GM23338 (cell line): ENCODE measurements around the gene SNX21. TPM values are rescaled to one million over a fixed set of nuclear protein-coding genes. Genes with fewer than 3 reads are reported as not detected.
"Not testable (repeated sequence)": the region's sequence is repeated elsewhere in the genome, so short reads cannot be mapped to it uniquely, and the experiment has no call there.

Experiments
- ATAC-seq: fragments of 200-7000 bp; cut with Tn5 transposase; 3 replicates; pipeline ENCODE4 v1.9.1; 2020
- DNase-seq: peaks from one replicate; pipeline ENCODE4 v3.0.0-alpha.2; 2015; ENCODE audit warnings: low spot score
- H2AFZ ChIP-seq: fragments of 200-600 bp; sonication (generic); 2 replicates; pipeline ENCODE4 v1.8.0; 2016; ENCODE audit warnings: antibody characterized with exemption, mild to moderate bottlenecking, moderate library complexity
- H3F3A ChIP-seq: fragments of 200-600 bp; sonication (generic); replicated peaks from 2 replicates; pipeline ENCODE4 v1.8.0; 2017; ENCODE audit warnings: antibody characterized with exemption, mixed run types, low read depth
- H3K27ac ChIP-seq: fragments of 200-600 bp; sonication (generic); 2 replicates; pipeline ENCODE4 v1.6.1; 2016; ENCODE audit warnings: low read depth
- H3K27me3 ChIP-seq: fragments of 200-600 bp; sonication (generic); 2 replicates; pipeline ENCODE4 v1.8.0; 2016; ENCODE audit warnings: mild to moderate bottlenecking, mixed run types, moderate library complexity; ENCODE audit not compliant: insufficient read depth
- H3K36me3 ChIP-seq: fragments of 200-600 bp; sonication (generic); 2 replicates; pipeline ENCODE4 v1.8.0; 2016; ENCODE audit warnings: mild to moderate bottlenecking; ENCODE audit not compliant: insufficient read depth
- H3K4me1 ChIP-seq: fragments of 200-600 bp; sonication (generic); 2 replicates; pipeline ENCODE4 v1.8.0; 2016; ENCODE audit warnings: mild to moderate bottlenecking, moderate library complexity; ENCODE audit not compliant: insufficient read depth
- H3K4me2 ChIP-seq: fragments of 200-600 bp; sonication (generic); 2 replicates; pipeline ENCODE4 v1.7.1; 2017; ENCODE audit warnings: mixed run types
- H3K4me3 ChIP-seq: fragments of 200-600 bp; sonication (generic); 2 replicates; pipeline ENCODE4 v1.6.1; 2016; ENCODE audit warnings: mixed run types
- H3K79me2 ChIP-seq: fragments of 200-600 bp; sonication (generic); replicated peaks from 2 replicates; pipeline ENCODE4 v1.8.0; 2017; ENCODE audit warnings: mild to moderate bottlenecking; ENCODE audit not compliant: insufficient read depth
- H3K9me2 ChIP-seq: fragments of 200-600 bp; sonication (generic); 2 replicates; pipeline ENCODE4 v1.8.0; 2017; ENCODE audit not compliant: insufficient read depth
- H4K20me1 ChIP-seq: fragments of 200-600 bp; sonication (generic); replicated peaks from 2 replicates; pipeline ENCODE4 v1.8.0; 2017; ENCODE audit warnings: mild to moderate bottlenecking; ENCODE audit not compliant: insufficient read depth
- H3K27ac Mint-ChIP-seq: 2 replicates; pipeline ENCODE4 v1.8.0; 2020; ENCODE audit warnings: inconsistent platforms, mild to moderate bottlenecking, moderate library complexity, mixed read lengths
- H3K27me3 Mint-ChIP-seq: 3 replicates; pipeline ENCODE4 v1.8.0; 2022; ENCODE audit warnings: low read depth, mild to moderate bottlenecking, moderate library complexity, mixed read lengths, inconsistent platforms; ENCODE audit not compliant: insufficient read depth, poor library complexity
- H3K36me3 Mint-ChIP-seq: 3 replicates; pipeline ENCODE4 v1.8.0; 2021; ENCODE audit warnings: low read depth, mild to moderate bottlenecking, inconsistent platforms, moderate library complexity, mixed read lengths
- H3K4me1 Mint-ChIP-seq: 3 replicates; pipeline ENCODE4 v1.8.0; 2020; ENCODE audit warnings: mild to moderate bottlenecking, inconsistent platforms, mixed read lengths
- H3K4me3 Mint-ChIP-seq: 3 replicates; pipeline ENCODE4 v1.8.0; 2021; ENCODE audit warnings: moderate library complexity, mild to moderate bottlenecking, inconsistent platforms, mixed read lengths
- H3K9me3 Mint-ChIP-seq: 3 replicates; pipeline ENCODE4 v1.8.0; 2020; ENCODE audit warnings: moderate library complexity, mild to moderate bottlenecking, inconsistent platforms, mixed read lengths
- ETS1 ChIP-seq: IDR thresholded peaks from 2 replicates; pipeline ENCODE4 v1.6.1; 2016; ENCODE audit warnings: antibody characterized with exemption
- EZH2phosphoT487 ChIP-seq: fragments of 200-600 bp; sonication (generic); IDR thresholded peaks from one replicate; pipeline ENCODE4 v1.8.1; 2018; ENCODE audit warnings: antibody characterized with exemption; ENCODE audit not compliant: unreplicated experiment
- JUNB ChIP-seq: IDR thresholded peaks from one replicate; pipeline ENCODE4 v1.6.1; 2016; ENCODE audit warnings: antibody characterized with exemption; ENCODE audit not compliant: unreplicated experiment
- STAT1 ChIP-seq: IDR thresholded peaks from one replicate; pipeline ENCODE4 v1.6.1; 2016; ENCODE audit warnings: antibody characterized with exemption; ENCODE audit not compliant: unreplicated experiment
- ZNF114 ChIP-seq: fragments of 250-450 bp; sonication (Bioruptor Pico); IDR thresholded peaks from 2 replicates; pipeline ENCODE4 v1.5.0; 2020; ENCODE audit warnings: mild to moderate bottlenecking, moderate library complexity
- ZNF331 ChIP-seq: fragments of 250-450 bp; sonication (Bioruptor Pico); IDR thresholded peaks from 2 replicates; pipeline ENCODE4 v1.5.0; 2020; ENCODE audit warnings: low read depth, mild to moderate bottlenecking, moderate library complexity
- polyA plus RNA-seq: library from polyadenylated mRNA; unstranded; fragments of >200 nt; fragmentation: Nextera tagmentation; extraction: Ambion mirVana; gene quantifications from 2 replicates; pipeline ENCODE4 v1.2.1, GENCODE V29; 2016
- total RNA-seq: library from RNA; depleted of rRNA; stranded (reverse); fragments of >200 nt; shearing (Covaris generic); gene quantifications from 2 replicates; pipeline ENCODE4 v1.2.3, GENCODE V29; 2014
- TF ChIP-seq, protein P1 (sequence below): fragments of 250-450 bp; sonication (Bioruptor Pico); IDR thresholded peaks from 2 replicates; pipeline ENCODE4 v1.5.0; 2020; ENCODE audit warnings: mild to moderate bottlenecking, moderate library complexity

Gene SNX21
- total and polyA plus RNA-seq, 2 experiments from 2014 or later = 13.3 to 31.5 TPM

DNA sequence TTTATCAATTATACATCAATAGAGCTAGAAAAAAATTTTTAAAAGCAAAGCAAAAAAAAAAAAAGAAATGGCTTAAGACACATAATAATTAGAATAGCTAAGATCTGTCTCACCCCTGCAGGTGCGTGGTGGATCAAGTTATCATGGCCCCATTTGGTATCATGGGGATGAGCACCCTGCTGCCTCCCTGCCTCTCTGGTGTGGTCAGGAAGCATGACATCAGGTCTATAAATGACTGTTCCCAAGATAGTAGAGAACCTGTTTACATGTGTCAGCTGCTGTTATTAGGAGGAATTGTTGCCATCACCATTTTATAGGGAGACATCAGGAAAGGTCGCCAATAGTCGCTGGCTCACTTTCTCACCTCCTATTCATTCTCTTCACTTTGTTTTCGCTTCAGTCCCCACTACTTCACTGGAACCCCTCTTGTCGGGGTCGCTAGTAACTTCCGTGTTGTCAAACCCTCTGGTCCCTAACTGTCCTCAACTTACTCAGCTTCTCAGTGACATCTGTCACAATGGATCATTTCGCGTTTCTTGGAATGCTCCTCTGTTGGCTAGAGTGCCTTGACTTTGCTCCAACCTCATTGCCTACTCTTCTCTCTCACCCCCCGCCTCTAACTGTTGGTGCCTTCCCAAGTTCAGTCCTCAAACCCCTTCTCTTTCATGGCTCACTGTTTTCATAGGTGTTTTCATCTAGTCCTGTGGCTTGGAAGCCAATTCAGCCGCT, 37.1 kb upstream of the SNX21 start:
- H3K36me3 Mint-ChIP-seq = peaks cover 43% of the 10 kb centered on the region
- TF ChIP-seq JUNB (no peak), EZH2phosphoT487 (no peak), ZNF331 (CRISPR knock-in tag) (no peak), ETS1 (no peak), STAT1 (no peak), ZNF114 (CRISPR knock-in tag) (no peak)
- TF ChIP-seq, protein P1, sequence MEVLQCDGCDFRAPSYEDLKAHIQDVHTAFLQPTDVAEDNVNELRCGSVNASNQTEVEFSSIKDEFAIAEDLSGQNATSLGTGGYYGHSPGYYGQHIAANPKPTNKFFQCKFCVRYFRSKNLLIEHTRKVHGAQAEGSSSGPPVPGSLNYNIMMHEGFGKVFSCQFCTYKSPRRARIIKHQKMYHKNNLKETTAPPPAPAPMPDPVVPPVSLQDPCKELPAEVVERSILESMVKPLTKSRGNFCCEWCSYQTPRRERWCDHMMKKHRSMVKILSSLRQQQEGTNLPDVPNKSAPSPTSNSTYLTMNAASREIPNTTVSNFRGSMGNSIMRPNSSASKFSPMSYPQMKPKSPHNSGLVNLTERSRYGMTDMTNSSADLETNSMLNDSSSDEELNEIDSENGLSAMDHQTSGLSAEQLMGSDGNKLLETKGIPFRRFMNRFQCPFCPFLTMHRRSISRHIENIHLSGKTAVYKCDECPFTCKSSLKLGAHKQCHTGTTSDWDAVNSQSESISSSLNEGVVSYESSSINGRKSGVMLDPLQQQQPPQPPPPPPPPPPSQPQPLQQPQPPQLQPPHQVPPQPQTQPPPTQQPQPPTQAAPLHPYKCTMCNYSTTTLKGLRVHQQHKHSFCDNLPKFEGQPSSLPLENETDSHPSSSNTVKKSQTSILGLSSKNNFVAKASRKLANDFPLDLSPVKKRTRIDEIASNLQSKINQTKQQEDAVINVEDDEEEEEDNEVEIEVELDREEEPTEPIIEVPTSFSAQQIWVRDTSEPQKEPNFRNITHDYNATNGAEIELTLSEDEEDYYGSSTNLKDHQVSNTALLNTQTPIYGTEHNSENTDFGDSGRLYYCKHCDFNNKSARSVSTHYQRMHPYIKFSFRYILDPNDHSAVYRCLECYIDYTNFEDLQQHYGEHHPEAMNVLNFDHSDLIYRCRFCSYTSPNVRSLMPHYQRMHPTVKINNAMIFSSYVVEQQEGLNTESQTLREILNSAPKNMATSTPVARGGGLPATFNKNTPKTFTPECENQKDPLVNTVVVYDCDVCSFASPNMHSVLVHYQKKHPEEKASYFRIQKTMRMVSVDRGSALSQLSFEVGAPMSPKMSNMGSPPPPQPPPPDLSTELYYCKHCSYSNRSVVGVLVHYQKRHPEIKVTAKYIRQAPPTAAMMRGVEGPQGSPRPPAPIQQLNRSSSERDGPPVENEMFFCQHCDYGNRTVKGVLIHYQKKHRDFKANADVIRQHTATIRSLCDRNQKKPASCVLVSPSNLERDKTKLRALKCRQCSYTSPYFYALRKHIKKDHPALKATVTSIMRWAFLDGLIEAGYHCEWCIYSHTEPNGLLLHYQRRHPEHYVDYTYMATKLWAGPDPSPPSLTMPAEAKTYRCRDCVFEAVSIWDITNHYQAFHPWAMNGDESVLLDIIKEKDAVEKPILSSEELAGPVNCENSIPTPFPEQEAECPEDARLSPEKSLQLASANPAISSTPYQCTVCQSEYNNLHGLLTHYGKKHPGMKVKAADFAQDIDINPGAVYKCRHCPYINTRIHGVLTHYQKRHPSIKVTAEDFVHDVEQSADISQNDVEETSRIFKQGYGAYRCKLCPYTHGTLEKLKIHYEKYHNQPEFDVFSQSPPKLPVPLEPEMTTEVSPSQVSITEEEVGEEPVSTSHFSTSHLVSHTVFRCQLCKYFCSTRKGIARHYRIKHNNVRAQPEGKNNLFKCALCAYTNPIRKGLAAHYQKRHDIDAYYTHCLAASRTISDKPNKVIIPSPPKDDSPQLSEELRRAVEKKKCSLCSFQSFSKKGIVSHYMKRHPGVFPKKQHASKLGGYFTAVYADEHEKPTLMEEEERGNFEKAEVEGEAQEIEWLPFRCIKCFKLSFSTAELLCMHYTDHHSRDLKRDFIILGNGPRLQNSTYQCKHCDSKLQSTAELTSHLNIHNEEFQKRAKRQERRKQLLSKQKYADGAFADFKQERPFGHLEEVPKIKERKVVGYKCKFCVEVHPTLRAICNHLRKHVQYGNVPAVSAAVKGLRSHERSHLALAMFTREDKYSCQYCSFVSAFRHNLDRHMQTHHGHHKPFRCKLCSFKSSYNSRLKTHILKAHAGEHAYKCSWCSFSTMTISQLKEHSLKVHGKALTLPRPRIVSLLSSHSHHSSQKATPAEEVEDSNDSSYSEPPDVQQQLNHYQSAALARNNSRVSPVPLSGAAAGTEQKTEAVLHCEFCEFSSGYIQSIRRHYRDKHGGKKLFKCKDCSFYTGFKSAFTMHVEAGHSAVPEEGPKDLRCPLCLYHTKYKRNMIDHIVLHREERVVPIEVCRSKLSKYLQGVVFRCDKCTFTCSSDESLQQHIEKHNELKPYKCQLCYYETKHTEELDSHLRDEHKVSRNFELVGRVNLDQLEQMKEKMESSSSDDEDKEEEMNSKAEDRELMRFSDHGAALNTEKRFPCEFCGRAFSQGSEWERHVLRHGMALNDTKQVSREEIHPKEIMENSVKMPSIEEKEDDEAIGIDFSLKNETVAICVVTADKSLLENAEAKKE (CRISPR knock-in tag) = no peak
- H3K27me3 ChIP-seq = no peaks in the 10 kb centered on the region
- H3K4me3 ChIP-seq = no peak overlapping the region
- H2AFZ ChIP-seq = no peak overlapping the region
- H3K36me3 ChIP-seq = peaks cover 18% of the 10 kb centered on the region
- DNase-seq = no peak
- no peaks in the 10 kb centered on the region; the same call in 1 of the 2 replicates for H4K20me1 ChIP-seq
- H3K4me3 Mint-ChIP-seq = no peak overlapping the region
- 0 out of 2 replicates have a peak, but pooled peaks cover 12% of the 10 kb centered on the region for H3K79me2 ChIP-seq
- H3K4me2 ChIP-seq = no peak overlapping the region
- no peaks in the 10 kb centered on the region for H3K9me2 ChIP-seq
- no peaks in the 10 kb centered on the region for H3K9me3 Mint-ChIP-seq
- H3K27ac ChIP-seq = no peak overlapping the region
- peaks cover 7% of the 10 kb centered on the region for H3F3A ChIP-seq
- peaks cover 5% of the 10 kb centered on the region for H3K27me3 Mint-ChIP-seq
- H3K4me1 ChIP-seq = peaks cover 12% of the 10 kb centered on the region; the same call in 1 of the 2 replicates
- no peak for ATAC-seq
- H3K4me1 Mint-ChIP-seq = peaks cover 11% of the 10 kb centered on the region
- H3K27ac Mint-ChIP-seq = no peak overlapping the region

DNA sequence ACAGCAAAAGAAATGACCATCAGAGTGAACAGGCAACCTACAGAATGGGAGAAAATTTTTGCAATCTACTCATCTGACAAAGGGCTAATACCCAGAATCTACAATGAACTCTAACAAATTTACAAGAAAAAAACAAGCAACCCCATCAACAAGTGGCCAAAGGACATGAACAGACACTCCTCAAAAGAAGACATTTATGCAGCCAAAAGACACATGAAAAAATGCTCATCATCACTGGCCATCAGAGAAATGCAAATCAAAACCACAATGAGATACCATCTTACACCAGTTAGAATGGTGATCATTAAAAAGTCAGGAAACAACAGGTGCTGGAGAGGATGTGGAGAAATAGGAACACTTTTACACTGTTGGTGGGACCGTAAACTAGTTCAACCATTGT, 36.1 kb upstream of the SNX21 start:
- not testable (repeated sequence) for H3K79me2 ChIP-seq, H2AFZ ChIP-seq, H4K20me1 ChIP-seq, H3K27ac Mint-ChIP-seq, H3K27ac ChIP-seq, H3K9me3 Mint-ChIP-seq, H3K27me3 Mint-ChIP-seq, H3F3A ChIP-seq, H3K9me2 ChIP-seq, H3K4me3 Mint-ChIP-seq, H3K4me3 ChIP-seq, ATAC-seq, H3K4me1 Mint-ChIP-seq, DNase-seq, H3K4me2 ChIP-seq, H3K27me3 ChIP-seq
- Histone ChIP-seq H3K4me1 (peaks cover 10% of the 10 kb centered on the region; the same call in 1 of the 2 replicates), H3K36me3 (peaks cover 18% of the 10 kb centered on the region)
- H3K36me3 Mint-ChIP-seq = peaks cover 51% of the 10 kb centered on the region

DNA sequence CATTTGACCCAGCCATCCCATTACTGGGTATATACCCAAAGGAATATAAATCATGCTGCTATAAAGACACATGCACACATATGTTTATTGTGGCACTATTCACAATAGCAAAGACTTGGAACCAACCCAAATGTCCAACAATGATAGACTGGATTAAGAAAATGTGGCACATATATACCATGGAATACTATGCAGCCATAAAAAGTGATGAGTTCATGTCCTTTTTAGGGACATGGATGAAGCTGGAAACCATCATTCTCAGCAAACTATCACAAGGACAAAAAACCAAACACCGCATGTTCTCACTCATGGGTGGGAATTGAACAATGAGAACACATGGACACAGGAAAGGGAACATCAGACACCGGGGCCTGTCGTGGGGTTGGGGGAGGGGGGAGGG, 35.6 kb upstream of the SNX21 start:
- not testable (repeated sequence) for H3K9me2 ChIP-seq, H3K4me2 ChIP-seq, H3K27ac Mint-ChIP-seq, H3K27me3 Mint-ChIP-seq, H3K4me3 Mint-ChIP-seq, H4K20me1 ChIP-seq, H3K4me3 ChIP-seq, H2AFZ ChIP-seq, H3K79me2 ChIP-seq, ATAC-seq, H3K27me3 ChIP-seq, H3K9me3 Mint-ChIP-seq, H3K27ac ChIP-seq, H3K4me1 Mint-ChIP-seq, H3K4me1 ChIP-seq, H3F3A ChIP-seq, DNase-seq
- H3K36me3 ChIP-seq = peaks cover 18% of the 10 kb centered on the region
- H3K36me3 Mint-ChIP-seq = peaks cover 53% of the 10 kb centered on the region
